MV-4-11 (cell line): ENCODE data around the gene OR2J3.
A peak's percentile ranks its signal among the peaks of the same experiment; 100 is the strongest.
"Not testable (repeated sequence)": the region's sequence is repeated elsewhere in the genome, so short reads cannot be mapped to it uniquely, and the experiment has no call there.

Source experiments
- DNase-seq: peaks from one replicate; lab custom pipeline; 2025; lab: John Stamatoyannopoulos, UW

Gene OR2J3

GRCh38 chr6:29107758-29108157, at the start of gene OR2J3:
OR2J3 (plus strand) TSS chr6:29108058; CDS start chr6:29111891, 3,833 bp downstream.
- DNase-seq, result no peak

DNA sequence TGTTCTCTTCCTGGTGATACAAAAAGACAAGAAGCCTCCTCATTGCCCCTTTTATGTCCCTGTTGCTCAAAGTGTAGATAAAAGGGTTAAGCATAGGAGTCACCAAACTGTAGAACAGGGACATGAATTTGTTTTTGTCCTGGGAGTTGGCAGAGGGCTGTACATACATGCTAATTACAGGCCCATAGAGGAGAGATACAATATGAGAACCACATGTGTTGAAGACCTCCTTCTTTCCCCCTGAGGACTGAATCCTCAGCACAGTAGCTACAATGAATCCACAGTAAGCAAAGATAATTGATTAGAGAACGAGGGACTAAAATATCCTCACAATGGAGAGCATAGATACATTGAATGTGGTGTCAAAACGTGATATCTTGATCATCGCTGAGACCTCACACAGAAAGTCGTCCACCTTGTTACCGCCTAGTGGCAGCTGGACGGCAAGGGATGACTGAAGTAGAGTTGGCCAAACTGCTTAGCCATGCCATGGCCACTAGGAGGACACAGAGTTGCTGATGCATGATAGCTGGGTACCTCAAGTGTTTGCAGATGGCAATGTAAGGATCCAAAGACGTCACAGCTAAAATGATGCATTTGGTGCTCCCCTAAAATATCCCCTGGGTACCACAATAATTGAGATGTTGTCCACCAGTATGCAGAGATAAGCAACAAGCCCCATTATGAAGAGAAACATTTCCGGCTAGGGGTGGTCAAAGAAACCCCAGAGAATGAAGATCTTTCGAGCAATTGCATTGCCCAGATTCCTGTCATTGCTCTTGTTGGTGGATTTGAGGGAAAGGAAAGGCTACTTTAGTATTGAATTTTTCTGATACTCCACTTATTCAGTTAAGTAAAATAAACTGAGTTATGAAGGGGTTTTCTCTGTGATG, 35.8 kb upstream of the OR2J3 start:
- DNase-seq, result peak; percentile 13

- no peak for DNase-seq
Measured at GRCh38 chr6:29079203-29079602, 28.7 kb upstream of the OR2J3 start.

DNA sequence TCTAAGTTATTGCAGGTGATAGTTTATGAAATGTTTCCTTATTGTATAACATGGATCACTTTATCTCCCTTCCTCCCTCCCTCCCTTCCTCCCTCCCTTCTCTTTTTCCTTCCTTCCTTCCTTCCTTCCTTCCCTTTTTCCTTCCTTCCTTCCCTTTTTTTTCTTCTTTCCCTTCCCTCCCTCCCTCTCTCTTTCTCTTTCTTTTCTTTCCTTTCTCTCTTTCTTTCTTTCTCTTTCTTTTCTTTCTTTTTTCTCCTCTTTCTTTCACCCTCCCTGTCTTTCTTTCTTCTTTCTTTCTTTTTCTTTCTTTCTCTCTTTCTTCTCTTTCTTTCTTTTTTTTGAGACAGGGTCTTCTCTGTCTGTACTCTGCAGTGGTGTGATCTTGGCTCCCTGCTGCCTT, 26.5 kb upstream of the OR2J3 start:
- DNase-seq, result no peak

DNA sequence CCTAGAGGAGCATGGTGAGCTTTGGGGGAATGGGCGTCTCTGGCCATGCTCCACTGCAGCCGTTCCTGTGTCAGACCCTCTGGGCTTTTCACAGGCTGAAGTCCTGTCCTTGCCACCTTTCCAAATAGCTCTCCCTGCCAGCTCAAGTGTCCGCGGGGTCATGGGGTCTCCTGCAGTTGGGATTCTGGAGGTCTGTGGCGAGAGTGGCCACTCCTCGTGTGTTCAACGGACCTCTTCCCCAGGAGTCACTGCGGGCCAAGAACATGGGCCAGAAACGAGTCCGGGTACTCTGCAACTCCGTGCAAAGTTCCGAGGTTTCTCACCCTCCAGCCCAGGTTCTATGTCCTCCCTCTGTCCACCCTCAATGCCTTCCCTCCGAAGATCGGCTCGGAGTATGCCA, 25.4 kb upstream of the OR2J3 start:
- no peak for DNase-seq

DNA sequence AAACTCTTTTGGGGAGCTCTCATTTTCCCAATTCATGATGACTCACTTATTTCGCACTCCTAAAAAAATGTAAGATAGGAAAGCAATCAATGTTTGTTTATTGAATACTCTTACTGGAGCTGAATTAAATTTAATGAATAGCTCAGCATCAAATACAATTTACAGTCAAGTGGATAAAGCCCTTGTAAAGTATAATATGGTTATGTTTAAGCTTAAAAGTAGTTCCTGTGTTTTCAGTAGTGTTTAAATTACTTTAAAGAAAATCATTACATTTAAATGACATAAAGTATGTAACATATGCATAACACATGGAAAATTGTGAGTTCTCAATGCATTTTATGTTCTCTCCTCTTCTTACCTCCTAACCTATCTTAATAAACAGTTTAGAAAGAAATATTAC, 20.6 kb upstream of the OR2J3 start, which contains the start of gene OR2B3:
OR2B3 (minus strand) TSS at position 101 of the 400 bp plus-strand sequence; CDS start at position 36, 65 bp downstream.
- DNase-seq, result no peak

DNA sequence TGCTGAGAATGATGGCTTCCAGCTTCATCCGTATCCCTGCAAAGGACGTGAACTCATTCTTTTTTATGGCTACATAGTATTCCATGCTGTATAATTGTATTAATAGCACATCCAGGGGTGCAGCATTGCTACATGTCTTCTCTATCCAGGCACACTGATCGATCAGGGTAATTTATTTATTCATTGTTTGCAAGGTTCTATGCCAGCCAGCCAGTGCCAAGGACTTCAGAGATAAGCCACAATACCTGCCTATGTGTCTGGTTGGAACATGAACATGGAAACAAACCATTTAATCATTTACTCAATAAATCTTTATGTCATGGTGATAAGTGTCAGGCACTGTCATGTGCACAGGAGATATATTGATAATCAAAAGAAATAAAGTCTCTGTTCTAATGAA, 14.9 kb upstream of the OR2J3 start:
- no peak for DNase-seq

GRCh38 chr6:29097803-29098202, 10.1 kb upstream of the OR2J3 start:
- DNase-seq, result no peak

- DNase-seq, result no peak
Measured at GRCh38 chr6:29099190-29099589, 8.7 kb upstream of the OR2J3 start, which contains the start of gene OR2J1. OR2J1 (plus strand) TSS chr6:29099490; CDS start chr6:29100943, 1,453 bp downstream.

GRCh38 chr6:29112135-29112534, 4.3 kb downstream of the OR2J3 start:
- no peak for DNase-seq

GRCh38 chr6:29114964-29115363, 7.1 kb downstream of the OR2J3 start:
- not testable (repeated sequence) for DNase-seq

- DNase-seq, result no peak
Measured at GRCh38 chr6:29129326-29130012, 21.6 kb downstream of the OR2J3 start.

- DNase-seq, result no peak
Measured at GRCh38 chr6:29130644-29131043, 22.8 kb downstream of the OR2J3 start.

DNA sequence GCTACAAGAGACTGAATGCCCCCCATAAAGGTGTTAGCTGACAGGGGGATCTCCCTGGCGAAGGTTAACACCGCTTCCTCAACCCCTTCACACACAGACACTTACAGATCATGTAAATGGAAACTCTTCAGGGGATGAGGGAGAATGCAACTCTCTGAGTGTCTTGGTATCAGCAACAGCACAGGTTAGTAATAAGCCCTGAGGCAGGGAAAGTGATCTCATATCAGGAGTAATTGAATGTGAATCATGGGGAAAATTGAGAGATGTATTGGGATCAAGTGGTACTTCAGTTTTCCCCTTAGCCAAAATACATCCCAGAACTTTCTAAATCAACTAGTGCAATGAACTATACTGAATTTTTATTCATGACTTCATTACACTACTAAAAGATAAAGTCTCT, 23.8 kb downstream of the OR2J3 start:
- no peak for DNase-seq

DNA sequence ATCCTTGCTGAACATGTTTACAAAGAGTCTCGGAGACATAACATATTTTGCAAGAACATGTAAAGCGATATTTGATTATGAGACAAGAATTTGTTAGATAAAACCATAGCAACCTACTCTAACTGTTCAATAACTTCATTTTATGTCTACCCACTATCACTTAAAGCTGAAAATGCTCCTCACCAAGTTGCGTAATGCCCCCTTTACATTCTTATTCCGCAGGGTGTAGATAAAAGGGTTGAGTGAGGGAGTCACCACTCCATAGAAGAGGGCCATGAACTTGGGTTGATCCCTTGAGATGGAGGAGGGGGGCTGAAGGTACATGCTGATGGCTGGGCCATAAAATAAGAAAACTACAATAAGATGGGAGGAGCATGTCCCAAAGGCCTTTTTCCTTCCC, 29.9 kb downstream of the OR2J3 start:
- DNase-seq, result no peak

DNA sequence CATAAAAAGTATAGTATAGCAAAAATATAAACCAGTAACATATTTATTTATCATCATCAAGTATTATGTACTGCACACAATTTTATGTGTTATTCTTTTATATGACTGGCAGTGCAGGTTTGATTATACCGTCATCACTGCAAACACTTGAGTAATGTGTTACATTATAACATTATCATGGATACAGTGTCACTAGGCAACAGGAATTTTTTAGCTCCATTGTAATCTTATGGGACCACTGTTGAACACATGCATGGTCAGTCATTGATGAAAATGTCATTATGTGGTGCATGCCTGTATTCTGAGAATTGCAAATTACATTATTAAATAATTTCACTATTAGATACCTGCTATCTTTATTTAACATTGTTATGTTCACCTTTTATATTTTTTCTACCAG, 33.7 kb downstream of the OR2J3 start:
- no peak for DNase-seq

GRCh38 chr6:29142309-29142708, 34.5 kb downstream of the OR2J3 start:
- no peak for DNase-seq

DNA sequence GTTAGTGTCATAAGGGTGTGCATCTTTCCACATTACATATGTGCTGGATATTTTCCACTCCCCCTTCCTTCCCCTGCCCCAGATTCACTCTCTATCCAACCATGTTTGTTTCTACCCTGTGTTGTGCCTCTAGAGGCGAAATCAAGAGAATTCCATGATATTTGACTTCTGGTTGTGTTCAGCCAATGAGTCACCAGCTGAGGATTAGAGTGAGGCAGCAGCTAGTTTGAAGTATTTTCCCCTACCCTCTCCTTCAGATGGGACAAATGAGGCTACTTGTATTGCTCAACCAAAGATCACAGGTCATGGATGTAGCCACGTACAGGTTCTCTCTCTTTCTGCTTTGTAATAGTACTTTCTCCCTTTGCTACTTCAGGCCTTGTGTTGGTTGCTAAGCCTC, 38.3 kb downstream of the OR2J3 start:
- DNase-seq, result no peak

DNA sequence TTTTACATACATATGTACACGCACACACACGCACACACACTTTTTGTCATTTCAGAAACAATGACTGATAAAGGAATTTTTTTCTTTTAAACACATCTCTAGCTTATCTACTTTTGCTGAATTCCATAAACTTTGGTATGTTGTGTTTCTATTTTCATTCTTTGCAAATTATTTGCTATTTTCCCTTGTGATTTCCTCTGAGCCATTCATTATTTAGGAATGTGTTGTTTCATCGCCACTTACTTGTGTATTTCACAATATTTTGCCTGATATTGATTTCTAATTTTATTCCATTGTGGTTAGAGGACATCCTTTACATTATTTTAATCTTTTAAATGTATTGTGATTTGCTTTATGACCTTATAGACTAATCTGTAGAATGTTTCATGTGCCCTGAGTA, 39.2 kb downstream of the OR2J3 start:
- DNase-seq, result no peak

- not testable (repeated sequence) for DNase-seq
Measured at GRCh38 chr6:29149444-29149843, 41.6 kb downstream of the OR2J3 start.

- no peak for DNase-seq
Measured at GRCh38 chr6:29153083-29153482, 45.2 kb downstream of the OR2J3 start.

- not testable (repeated sequence) for DNase-seq
Measured at GRCh38 chr6:29155182-29155581, 47.3 kb downstream of the OR2J3 start.

- not testable (repeated sequence) for DNase-seq
Measured at GRCh38 chr6:29159922-29160321, 52.1 kb downstream of the OR2J3 start.
